Suppressor macrophage treated with lipopolysaccharide for 1 hour (primary cell): ENCODE results near the gene PRR12.

Experiments used
- DNase-seq, 3 donors: peaks; one replicate each; pipeline ENCODE4 v3.0.0-alpha.2; 2020 to 2022

The PRR12 gene

GRCh38 chr19:49669516-49669915 lies 78.5 kb downstream of the PRR12 start:
- peak; percentile 41 to 72 (median 65) for DNase-seq

GRCh38 chr19:49672131-49672919 lies 81.3 kb downstream of the PRR12 start:
- peak; percentile 83 to 92 (median 83) for DNase-seq
